T-cell (primary cell): ENCODE data around the gene SPACA7. TPM values are rescaled to one million over a fixed set of nuclear protein-coding genes. Genes with fewer than 3 reads are reported as not detected.
"Not testable (repeated sequence)": the region's sequence is repeated elsewhere in the genome, so short reads cannot be mapped to it uniquely, and the experiment has no call there.

Source experiments
- ATAC-seq, 4 experiments: fragments of 200-7000 bp in 3 of 4; fragments of 150-1000 bp in 1 of 4; cut with Tn5 transposase; replicated peaks in 1 of 4; 1 replicate in 3 of 4; 2 replicates in 1 of 4; pipeline ENCODE4 v1.10.0; 2021; ENCODE audit warnings: moderate library complexity in 3 of 4, mild to moderate bottlenecking in 2 of 4, moderate number of reproducible peaks in 1 of 4
- CTCF ChIA-PET, 2 donors: fragments of 300-600 bp; sonication (Branson Sonifier 250); formaldehyde crosslinking; loops; one replicate each; lab custom pipeline; 2022; ENCODE audit warnings: antibody characterized with exemption in 2 of 2; lab: Charles Lee
- POLR2A ChIA-PET, 2 donors: fragments of 300-600 bp; sonication (Branson Sonifier 250); formaldehyde crosslinking; loops; one replicate each; lab custom pipeline; 2022; ENCODE audit warnings: antibody characterized with exemption in 2 of 2; lab: Charles Lee
- DNase-seq, 35 experiments: peaks; one replicate each; pipeline versions ENCODE4 v3.0.0 to v3.0.0-alpha.2; 2013 to 2023
- H3K27ac ChIP-seq: one replicate; pipeline ENCODE4 v1.5.1; 2013; ENCODE audit warnings: low read length
- H3K27me3 ChIP-seq, 2 experiments: replicated peaks in 1 of 2; 1 replicate in 1 of 2; 2 replicates in 1 of 2; pipeline versions ENCODE4 v1.6.1 to v1.7.0; 2013; ENCODE audit warnings: low read length in 1 of 2, mixed read lengths in 1 of 2; ENCODE audit not compliant: control insufficient read depth in 2 of 2, insufficient read depth in 2 of 2; ENCODE audit errors: extremely low read depth in 1 of 2
- H3K36me3 ChIP-seq, 2 donors: 1 replicate in 1 of 2; 2 replicates in 1 of 2; pipeline versions ENCODE4 v1.6.1 to v1.7.0; 2013; ENCODE audit warnings: low read length in 1 of 2; ENCODE audit not compliant: control insufficient read depth in 2 of 2, insufficient read depth in 1 of 2; ENCODE audit errors: extremely low read depth in 1 of 2
- H3K4me1 ChIP-seq, 2 experiments: 1 replicate in 1 of 2; 2 replicates in 1 of 2; pipeline versions ENCODE4 v1.6.1 to v1.7.0; 2013; ENCODE audit warnings: low read length in 2 of 2, mixed read lengths in 1 of 2; ENCODE audit not compliant: insufficient read depth in 2 of 2, control insufficient read depth in 1 of 2; ENCODE audit errors: extremely low read depth in 1 of 2
- H3K4me3 ChIP-seq, 2 donors: 1 replicate in 1 of 2; 2 replicates in 1 of 2; pipeline versions ENCODE4 v1.5.1 to v1.7.0; 2013; ENCODE audit warnings: mild to moderate bottlenecking in 2 of 2, low read length in 1 of 2, moderate library complexity in 1 of 2; ENCODE audit not compliant: control insufficient read depth in 1 of 2; ENCODE audit errors: extremely low read depth in 1 of 2
- H3K9me3 ChIP-seq: 2 replicates; pipeline ENCODE4 v1.7.0; 2013
- H3K27ac Mint-ChIP-seq, 2 donors: one replicate each; pipeline ENCODE4 v1.8.0; 2020 to 2021; ENCODE audit warnings: mild to moderate bottlenecking in 2 of 2, mixed read lengths in 2 of 2
- H3K27me3 Mint-ChIP-seq, 2 donors: one replicate each; pipeline ENCODE4 v1.8.0; 2021 to 2022; ENCODE audit warnings: mixed read lengths in 2 of 2
- H3K36me3 Mint-ChIP-seq: one replicate; pipeline ENCODE4 v1.8.0; 2021; ENCODE audit warnings: mixed read lengths
- H3K4me1 Mint-ChIP-seq, 3 donors: one replicate each; pipeline ENCODE4 v1.8.0; 2020 to 2022; ENCODE audit warnings: mixed read lengths in 3 of 3, mild to moderate bottlenecking in 1 of 3
- H3K4me3 Mint-ChIP-seq, 3 donors: one replicate each; pipeline ENCODE4 v1.8.0; 2020 to 2022; ENCODE audit warnings: mild to moderate bottlenecking in 3 of 3, mixed read lengths in 3 of 3, moderate library complexity in 3 of 3
- H3K9me3 Mint-ChIP-seq, 3 donors: one replicate each; pipeline ENCODE4 v1.8.0; 2020 to 2022; ENCODE audit warnings: mixed read lengths in 3 of 3
- whole genome bisulfite sequencing: methylation state at CpG from one replicate; pipeline ENCODE4 v1.1.5; 2013; ENCODE audit warnings: missing lambda C conversion rate; ENCODE audit not compliant: insufficient coverage; 5-methylcytosine and 5-hydroxymethylcytosine counted together
- total RNA-seq, 35 experiments: library from RNA in 6 of 35; stranded (reverse) in 6 of 35; fragments of 120-200 nt in 1 of 35; gene quantifications; one replicate each; pipeline versions ENCODE4 v1.2.1 to v1.2.4 and lab custom pipeline; 2013 to 2026

The SPACA7 gene
- total RNA-seq, 5 donors from 2014 or later (not counting 1 experiment from before 2014, with no cell fraction given) = not detected

- H3K36me3 ChIP-seq = no peaks in the 10 kb centered on the region
- H3K4me1 ChIP-seq = no peaks in the 10 kb centered on the region
- peaks cover 0 to 28% of the 10 kb centered on the region in 2 experiments for H3K27me3 ChIP-seq
- H3K4me3 ChIP-seq = no peak overlapping the region
- Mint-ChIP-seq H3K36me3 (no peaks in the 10 kb centered on the region), H3K27me3 (peaks cover 4 to 13% of the 10 kb centered on the region in 2 donors), H3K4me3 (no peak overlapping the region), H3K4me1 (no peaks in the 10 kb centered on the region), H3K9me3 (peaks cover 4 to 10% (median 9%) of the 10 kb centered on the region in 3 donors), H3K27ac (no peak overlapping the region)
- ATAC-seq (no peak), DNase-seq (no peak)
- CTCF ChIA-PET = no interaction called here
- 100% methylated on average over 3 of the region's 8 CpGs for WGBS
- POLR2A ChIA-PET = no interaction called here
- H3K27ac ChIP-seq = no peak overlapping the region
- no peaks in the 10 kb centered on the region for H3K9me3 ChIP-seq
These were observed 7.3 kb upstream of the SPACA7 start for GRCh38 chr13:112368883-112369282.

GRCh38 chr13:112370311-112370710 is 5.8 kb upstream of the SPACA7 start:
- H3K4me1 ChIP-seq = no peaks in the 10 kb centered on the region
- ChIA-PET POLR2A (no interaction called here), CTCF (no interaction called here)
- Mint-ChIP-seq H3K27ac (no peak overlapping the region), H3K4me3 (no peak overlapping the region), H3K36me3 (no peaks in the 10 kb centered on the region), H3K9me3 (peaks cover 4 to 10% (median 9%) of the 10 kb centered on the region in 3 donors), H3K4me1 (no peaks in the 10 kb centered on the region), H3K27me3 (peaks cover 8% of the 10 kb centered on the region in 2 donors)
- no peak overlapping the region for H3K4me3 ChIP-seq
- no peak overlapping the region for H3K27ac ChIP-seq
- no peaks in the 10 kb centered on the region for H3K36me3 ChIP-seq
- DNase-seq (no peak), ATAC-seq (no peak)
- H3K27me3 ChIP-seq = peaks cover 0 to 20% of the 10 kb centered on the region in 2 experiments
- WGBS = no CpG with 5 or more reads among the region's 3 CpGs
- H3K9me3 ChIP-seq = no peaks in the 10 kb centered on the region

- Mint-ChIP-seq H3K27me3 (peaks cover 6 to 8% of the 10 kb centered on the region in 2 donors), H3K27ac (no peak overlapping the region), H3K4me1 (no peaks in the 10 kb centered on the region), H3K9me3 (no peaks in the 10 kb centered on the region), H3K36me3 (no peaks in the 10 kb centered on the region), H3K4me3 (no peak overlapping the region)
- Histone ChIP-seq H3K4me3 (no peak overlapping the region), H3K27me3 (peaks cover 0 to 10% of the 10 kb centered on the region in 2 experiments), H3K4me1 (no peaks in the 10 kb centered on the region), H3K36me3 (no peaks in the 10 kb centered on the region), H3K9me3 (no peaks in the 10 kb centered on the region), H3K27ac (no peak overlapping the region)
- no peak for ATAC-seq
- ChIA-PET POLR2A (no interaction called here), CTCF (no interaction called here)
- WGBS = 77% methylated on average over 10 of the region's 10 CpGs
- no peak for DNase-seq
These were observed 1.9 kb upstream of the SPACA7 start for GRCh38 chr13:112374271-112374670.

GRCh38 chr13:112391746-112392145 is 15.6 kb downstream of the SPACA7 start:
- Histone ChIP-seq H3K4me3 (no peak overlapping the region), H3K27me3 (peaks cover 0 to 5% of the 10 kb centered on the region in 2 experiments), H3K9me3 (no peaks in the 10 kb centered on the region), H3K27ac (no peak overlapping the region), H3K36me3 (no peaks in the 10 kb centered on the region), H3K4me1 (no peaks in the 10 kb centered on the region)
- Mint-ChIP-seq H3K4me3 (no peak overlapping the region), H3K36me3 (no peaks in the 10 kb centered on the region), H3K9me3 (no peaks in the 10 kb centered on the region), H3K27ac (no peak overlapping the region), H3K27me3 (peaks cover 0 to 8% of the 10 kb centered on the region in 2 donors), H3K4me1 (no peaks in the 10 kb centered on the region)
- DNase-seq (no peak), ATAC-seq (no peak)
- WGBS = 89% methylated on average over 7 of the region's 8 CpGs
- ChIA-PET CTCF (no interaction called here), POLR2A (no interaction called here)

GRCh38 chr13:112392719-112393118 is 16.6 kb downstream of the SPACA7 start:
- H3K36me3 Mint-ChIP-seq = no peaks in the 10 kb centered on the region
- POLR2A ChIA-PET = no interaction called here
- Histone ChIP-seq H3K36me3 (no peaks in the 10 kb centered on the region), H3K4me3 (no peak overlapping the region), H3K9me3 (no peaks in the 10 kb centered on the region), H3K27me3 (peaks cover 0 to 13% of the 10 kb centered on the region in 2 experiments), H3K27ac (no peak overlapping the region), H3K4me1 (no peaks in the 10 kb centered on the region)
- H3K9me3 Mint-ChIP-seq = no peaks in the 10 kb centered on the region
- H3K4me3 Mint-ChIP-seq = no peak overlapping the region
- H3K27ac Mint-ChIP-seq = no peak overlapping the region
- H3K27me3 Mint-ChIP-seq = peaks cover 0 to 8% of the 10 kb centered on the region in 2 donors
- DNase-seq = no peak
- CTCF ChIA-PET = no interaction called here
- WGBS = no CpG with 5 or more reads among the region's 4 CpGs
- no peak for ATAC-seq
- no peaks in the 10 kb centered on the region for H3K4me1 Mint-ChIP-seq

- H3K36me3 ChIP-seq, DNase-seq, H3K27me3 Mint-ChIP-seq, H3K9me3 Mint-ChIP-seq, H3K4me1 Mint-ChIP-seq, H3K27ac Mint-ChIP-seq, ATAC-seq, CTCF ChIA-PET, H3K36me3 Mint-ChIP-seq, H3K9me3 ChIP-seq, POLR2A ChIA-PET, H3K4me3 ChIP-seq, H3K4me1 ChIP-seq, H3K27ac ChIP-seq, H3K4me3 Mint-ChIP-seq: not testable (repeated sequence)
- 67% methylated on average over 10 of the region's 16 CpGs for WGBS
- peaks cover 0 to 13% of the 10 kb centered on the region in 2 experiments for H3K27me3 ChIP-seq
These were observed 18.9 kb downstream of the SPACA7 start for GRCh38 chr13:112395022-112395421.

GRCh38 chr13:112395941-112396340 is 19.8 kb downstream of the SPACA7 start:
- H3K9me3 ChIP-seq, H3K36me3 Mint-ChIP-seq, H3K4me1 Mint-ChIP-seq, H3K4me3 Mint-ChIP-seq, H3K4me1 ChIP-seq, H3K27ac Mint-ChIP-seq, H3K27me3 Mint-ChIP-seq, POLR2A ChIA-PET, H3K36me3 ChIP-seq, H3K27ac ChIP-seq, H3K9me3 Mint-ChIP-seq, ATAC-seq, H3K4me3 ChIP-seq, CTCF ChIA-PET, DNase-seq: not testable (repeated sequence)
- WGBS = 83% methylated on average over 1 of the region's 13 CpGs
- peaks cover 0 to 13% of the 10 kb centered on the region in 2 experiments for H3K27me3 ChIP-seq
